Measurements from ENCODE around the gene GBF1. TPM values are rescaled to one million over a fixed set of nuclear protein-coding genes. Genes with fewer than 3 reads are reported as not detected.
A peak's percentile ranks its signal among the peaks of the same experiment; 100 is the strongest.

The GBF1 gene
- total and polyA plus RNA-seq, 4 experiments from 2014 or later: 3.1 to 44.7 (median 31.8) TPM

GRCh38 chr10:102342958-102343357 lies 97.6 kb downstream of the GBF1 start:
- intact Hi-C loops (cut with micrococcal nuclease): no loop called here
- no peaks in the 10 kb centered on the region for H3K9me3 Mint-ChIP-seq
- no peak for DNase-seq
- peaks cover 4 to 25% of the 10 kb centered on the region in 2 donors for H3K36me3 Mint-ChIP-seq
- H3K4me1 Mint-ChIP-seq: peaks cover 0 to 1% (median 0%) of the 10 kb centered on the region in 4 donors
- Histone ChIP-seq H3K9me3 (ENCODE audit: control insufficient read depth in 1 of 2, low read length in 2 of 2) (no peaks in the 10 kb centered on the region), H3K27me3 (ENCODE audit: insufficient read depth, low read length) (no peaks in the 10 kb centered on the region), H3K4me3 (ENCODE audit: low read length in 2 of 2) (no peak overlapping the region), H3K36me3 (ENCODE audit: insufficient read depth, low read length) (peaks cover 6% of the 10 kb centered on the region), H3K4me1 (ENCODE audit: insufficient read depth, low read length) (no peaks in the 10 kb centered on the region), H3K27ac (ENCODE audit: low read depth, low read length) (no peak overlapping the region)
- no peaks in the 10 kb centered on the region for H3K27me3 Mint-ChIP-seq
- ChIA-PET POLR2A (ENCODE audit: partially characterized antibody) (interaction anchor here (0.7 kb wide), 1 partner anchor 98 kb away, joined by 3 read pairs; the partner anchor contains the start of gene GBF1), CTCF (ENCODE audit: partially characterized antibody) (interaction anchor here (3.6 to 4.0 kb wide), 2 partner anchors 10 to 112 kb away, joined by 19 to 24 read pairs; no protein-coding TSS in a partner anchor)
- peak overlapping the region in 3 of 7 donors; percentile 24 to 59 (median 53) for H3K27ac Mint-ChIP-seq
- H3K4me3 Mint-ChIP-seq: no peak overlapping the region

- POLR2A ChIA-PET (ENCODE audit: partially characterized antibody): no interaction called here
- peak overlapping the region in 1 of 7 donors; percentile 52 for H3K27ac Mint-ChIP-seq
Observed at GRCh38 chr10:102344067-102344466, 98.7 kb downstream of the GBF1 start.

GRCh38 chr10:102347236-102347828 lies 102.0 kb downstream of the GBF1 start:
- H3K4me1 ChIP-seq (ENCODE audit: insufficient read depth, low read length): no peaks in the 10 kb centered on the region
- DNase-seq: no peak
- peaks cover 16% of the 10 kb centered on the region for H3K36me3 ChIP-seq (ENCODE audit: insufficient read depth, low read length)
- Mint-ChIP-seq H3K9me3 (no peaks in the 10 kb centered on the region), H3K4me3 (peak overlapping the region in 1 of 8 donors; percentile 62), H3K27ac (peak overlapping the region in 3 of 7 donors; percentile 6 to 36 (median 18)), H3K4me1 (peaks cover 0 to 2% (median under 1%) of the 10 kb centered on the region in 4 donors), H3K27me3 (no peaks in the 10 kb centered on the region), H3K36me3 (peaks cover 17 to 53% of the 10 kb centered on the region in 2 donors)
- CTCF ChIA-PET (ENCODE audit: partially characterized antibody): interaction anchor here (0.8 to 14.4 kb wide), 4 partner anchors 8 to 178 kb away, joined by 3 to 549 read pairs (median 5); partner anchors contain the start of genes ELOVL3 and PITX3
- POLR2A ChIA-PET (ENCODE audit: partially characterized antibody): interaction anchor here (0.8 kb wide), 1 partner anchor 117 kb away, joined by 3 read pairs; no protein-coding TSS in a partner anchor
- intact Hi-C loops (cut with micrococcal nuclease): no loop called here
- H3K4me3 ChIP-seq (ENCODE audit: low read length in 2 of 2): no peak overlapping the region
- no peaks in the 10 kb centered on the region for H3K9me3 ChIP-seq (ENCODE audit: control insufficient read depth in 1 of 2, low read length in 2 of 2)
- H3K27ac ChIP-seq (ENCODE audit: low read depth, low read length): no peak overlapping the region
- no peaks in the 10 kb centered on the region for H3K27me3 ChIP-seq (ENCODE audit: insufficient read depth, low read length)

More at GRCh38 chr10:102344067-102344466, 98.7 kb downstream of the GBF1 start:
- Histone ChIP-seq H3K27ac (ENCODE audit: low read depth, low read length) (no peak overlapping the region), H3K4me3 (ENCODE audit: low read length in 2 of 2) (no peak overlapping the region), H3K9me3 (ENCODE audit: control insufficient read depth in 1 of 2, low read length in 2 of 2) (no peaks in the 10 kb centered on the region), H3K27me3 (ENCODE audit: insufficient read depth, low read length) (no peaks in the 10 kb centered on the region), H3K36me3 (ENCODE audit: insufficient read depth, low read length) (peaks cover 6% of the 10 kb centered on the region), H3K4me1 (ENCODE audit: insufficient read depth, low read length) (no peaks in the 10 kb centered on the region)
- intact Hi-C loops (cut with micrococcal nuclease): no loop called here
- Mint-ChIP-seq H3K36me3 (peaks cover 10 to 34% of the 10 kb centered on the region in 2 donors), H3K4me3 (no peak overlapping the region), H3K4me1 (peaks cover 0 to 2% (median under 1%) of the 10 kb centered on the region in 4 donors), H3K27me3 (no peaks in the 10 kb centered on the region), H3K9me3 (no peaks in the 10 kb centered on the region)
- no peak for DNase-seq
- CTCF ChIA-PET (ENCODE audit: partially characterized antibody): interaction anchor here (3.6 to 4.0 kb wide), 2 partner anchors 9 to 113 kb away, joined by 19 to 24 read pairs; no protein-coding TSS in a partner anchor

- H3K27me3 Mint-ChIP-seq: no peaks in the 10 kb centered on the region
- H3K4me1 ChIP-seq (ENCODE audit: insufficient read depth, low read length): no peaks in the 10 kb centered on the region
- H3K36me3 Mint-ChIP-seq: peaks cover 33 to 65% of the 10 kb centered on the region in 2 donors
- H3K27ac ChIP-seq (ENCODE audit: low read depth, low read length): no peak overlapping the region
- H3K4me1 Mint-ChIP-seq: peaks cover 0 to 4% (median 1%) of the 10 kb centered on the region in 4 donors
- H3K4me3 Mint-ChIP-seq: no peak overlapping the region
- H3K9me3 Mint-ChIP-seq: no peaks in the 10 kb centered on the region
- no peaks in the 10 kb centered on the region for H3K27me3 ChIP-seq (ENCODE audit: insufficient read depth, low read length)
- no peak overlapping the region for H3K4me3 ChIP-seq (ENCODE audit: low read length in 2 of 2)
- DNase-seq: peak; percentile 60 to 71 (median 67)
- ChIA-PET POLR2A (ENCODE audit: partially characterized antibody) (interaction anchor here (2.2 to 4.5 kb wide), 2 partner anchors 120 to 122 kb away, joined by 9 to 30 read pairs; no protein-coding TSS in a partner anchor), CTCF (ENCODE audit: partially characterized antibody) (interaction anchor here (0.6 to 14.4 kb wide), 40 partner anchors 9 to 240 kb away, joined by 3 to 549 read pairs (median 6); partner anchors contain the start of genes ELOVL3, GBF1, NOLC1 and PITX3)
- H3K36me3 ChIP-seq (ENCODE audit: insufficient read depth, low read length): peaks cover 48% of the 10 kb centered on the region
- no peaks in the 10 kb centered on the region for H3K9me3 ChIP-seq (ENCODE audit: control insufficient read depth in 1 of 2, low read length in 2 of 2)
- intact Hi-C loops (cut with micrococcal nuclease): loop anchor here (1.0 kb wide), 4 partner anchors 47 to 220 kb away; no protein-coding TSS in a partner anchor
- peak overlapping the region in 1 of 7 donors; percentile 25 for H3K27ac Mint-ChIP-seq
Observed at GRCh38 chr10:102352066-102352715, 106.9 kb downstream of the GBF1 start.

- Mint-ChIP-seq H3K9me3 (no peaks in the 10 kb centered on the region), H3K4me1 (peaks cover 0 to 4% (median 0%) of the 10 kb centered on the region in 4 donors), H3K4me3 (no peak overlapping the region), H3K27ac (peak overlapping the region in 1 of 7 donors; percentile 29), H3K27me3 (no peaks in the 10 kb centered on the region), H3K36me3 (peaks cover 46 to 73% of the 10 kb centered on the region in 2 donors)
- Histone ChIP-seq H3K36me3 (ENCODE audit: insufficient read depth, low read length) (peaks cover 70% of the 10 kb centered on the region), H3K4me3 (ENCODE audit: low read length in 2 of 2) (no peak overlapping the region), H3K4me1 (ENCODE audit: insufficient read depth, low read length) (no peaks in the 10 kb centered on the region), H3K9me3 (ENCODE audit: control insufficient read depth in 1 of 2, low read length in 2 of 2) (no peaks in the 10 kb centered on the region), H3K27me3 (ENCODE audit: insufficient read depth, low read length) (no peaks in the 10 kb centered on the region), H3K27ac (ENCODE audit: low read depth, low read length) (no peak overlapping the region)
- intact Hi-C loops (cut with micrococcal nuclease): no loop called here
- CTCF ChIA-PET (ENCODE audit: partially characterized antibody): interaction anchor here (0.7 to 14.4 kb wide), 8 partner anchors 11 to 260 kb away, joined by 3 to 549 read pairs (median 5); partner anchors contain the start of genes ACTR1A, ELOVL3 and PITX3
- POLR2A ChIA-PET (ENCODE audit: partially characterized antibody): interaction anchor here (0.5 to 1.6 kb wide), 3 partner anchors 46 to 612 kb away, joined by 3 to 5 read pairs (median 4); partner anchors contain the start of gene ELOVL3
- DNase-seq: no peak
Observed at GRCh38 chr10:102354451-102354850, 109.1 kb downstream of the GBF1 start.

GRCh38 chr10:102358712-102359382 lies 113.5 kb downstream of the GBF1 start:
- Mint-ChIP-seq H3K9me3 (peaks cover 0 to 3% (median 0%) of the 10 kb centered on the region in 8 donors), H3K27ac (peak overlapping the region in 2 of 7 donors; percentile 5 to 55), H3K27me3 (no peaks in the 10 kb centered on the region), H3K4me1 (peaks cover 0 to 4% (median 2%) of the 10 kb centered on the region in 4 donors), H3K4me3 (no peak overlapping the region), H3K36me3 (peaks cover 73 to 83% of the 10 kb centered on the region in 2 donors)
- ChIA-PET POLR2A (ENCODE audit: partially characterized antibody) (interaction anchor here (1.0 kb wide), 1 partner anchor 13 kb away, joined by 4 read pairs; no protein-coding TSS in a partner anchor), CTCF (ENCODE audit: partially characterized antibody) (interaction anchor here (1.3 to 14.4 kb wide), 3 partner anchors 9 to 189 kb away, joined by 4 to 549 read pairs (median 13); partner anchors contain the start of genes ELOVL3 and PITX3)
- peaks cover 82% of the 10 kb centered on the region for H3K36me3 ChIP-seq (ENCODE audit: insufficient read depth, low read length)
- no peak overlapping the region for H3K27ac ChIP-seq (ENCODE audit: low read depth, low read length)
- no peaks in the 10 kb centered on the region for H3K9me3 ChIP-seq (ENCODE audit: control insufficient read depth in 1 of 2, low read length in 2 of 2)
- H3K4me1 ChIP-seq (ENCODE audit: insufficient read depth, low read length): no peaks in the 10 kb centered on the region
- no peaks in the 10 kb centered on the region for H3K27me3 ChIP-seq (ENCODE audit: insufficient read depth, low read length)
- DNase-seq: no peak
- intact Hi-C loops (cut with micrococcal nuclease): no loop called here
- no peak overlapping the region for H3K4me3 ChIP-seq (ENCODE audit: low read length in 2 of 2)
